GM12872 (cell line): ENCODE results near the gene DZIP3.

Experiments used
- TF ChIP-seq, protein P1 (sequence below): IDR thresholded peaks from 3 replicates; pipeline ENCODE4 v1.5.1; 2011; ENCODE audit warnings: low read depth, mild to moderate bottlenecking, low read length, moderate library complexity; ENCODE audit not compliant: insufficient read depth

The DZIP3 gene

DNA sequence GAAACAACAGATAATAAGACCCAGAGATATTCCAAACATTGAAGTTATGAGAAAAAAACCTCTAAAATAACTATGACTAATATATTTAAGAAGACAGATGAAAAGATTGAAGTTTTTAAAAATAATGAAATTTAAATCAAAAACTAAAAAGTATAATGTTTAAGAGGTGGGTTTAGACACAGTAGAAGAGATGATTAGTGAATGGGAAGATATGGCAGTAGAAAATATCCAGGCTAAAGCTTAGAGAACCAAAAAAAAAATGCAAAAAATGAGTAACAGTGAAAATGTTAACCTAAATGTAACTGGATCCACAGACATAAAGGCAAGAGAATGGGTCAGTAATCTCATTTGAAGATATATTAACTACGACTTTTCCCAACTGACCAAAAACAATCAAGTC lies 115.5 kb downstream of the DZIP3 start:
- TF ChIP-seq, protein P1, sequence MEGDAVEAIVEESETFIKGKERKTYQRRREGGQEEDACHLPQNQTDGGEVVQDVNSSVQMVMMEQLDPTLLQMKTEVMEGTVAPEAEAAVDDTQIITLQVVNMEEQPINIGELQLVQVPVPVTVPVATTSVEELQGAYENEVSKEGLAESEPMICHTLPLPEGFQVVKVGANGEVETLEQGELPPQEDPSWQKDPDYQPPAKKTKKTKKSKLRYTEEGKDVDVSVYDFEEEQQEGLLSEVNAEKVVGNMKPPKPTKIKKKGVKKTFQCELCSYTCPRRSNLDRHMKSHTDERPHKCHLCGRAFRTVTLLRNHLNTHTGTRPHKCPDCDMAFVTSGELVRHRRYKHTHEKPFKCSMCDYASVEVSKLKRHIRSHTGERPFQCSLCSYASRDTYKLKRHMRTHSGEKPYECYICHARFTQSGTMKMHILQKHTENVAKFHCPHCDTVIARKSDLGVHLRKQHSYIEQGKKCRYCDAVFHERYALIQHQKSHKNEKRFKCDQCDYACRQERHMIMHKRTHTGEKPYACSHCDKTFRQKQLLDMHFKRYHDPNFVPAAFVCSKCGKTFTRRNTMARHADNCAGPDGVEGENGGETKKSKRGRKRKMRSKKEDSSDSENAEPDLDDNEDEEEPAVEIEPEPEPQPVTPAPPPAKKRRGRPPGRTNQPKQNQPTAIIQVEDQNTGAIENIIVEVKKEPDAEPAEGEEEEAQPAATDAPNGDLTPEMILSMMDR = no peak

GRCh38 chr3:108713009-108713516 lies 123.5 kb downstream of the DZIP3 start:
- TF ChIP-seq, protein P1 = no peak

GRCh38 chr3:108713816-108714215 lies 124.3 kb downstream of the DZIP3 start:
- TF ChIP-seq, protein P1 = no peak

DNA sequence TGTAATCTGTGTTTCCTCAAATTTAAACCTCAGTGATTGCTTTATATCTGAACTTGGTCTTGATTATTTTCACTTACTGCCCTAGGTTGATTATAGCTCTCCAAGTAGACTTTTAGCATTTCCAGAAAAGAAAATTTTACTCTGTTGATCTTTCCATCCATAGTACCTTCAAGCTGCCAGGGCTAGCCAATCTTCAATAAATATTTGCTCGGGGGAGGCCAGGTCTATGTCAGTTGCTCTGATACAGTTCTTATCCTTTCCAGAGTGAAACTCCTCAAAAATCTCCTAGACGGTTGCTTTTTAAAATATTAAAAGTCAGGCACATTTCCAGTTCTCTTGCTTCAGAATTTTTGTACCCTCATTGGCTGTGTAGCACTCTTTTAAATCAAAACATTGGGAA lies 128.9 kb downstream of the DZIP3 start:
- TF ChIP-seq, protein P1 = no peak

GRCh38 chr3:108719178-108719806 lies 129.8 kb downstream of the DZIP3 start:
- TF ChIP-seq, protein P1 = no peak

- TF ChIP-seq, protein P1 = no peak
Measured at GRCh38 chr3:108722724-108723123, 133.2 kb downstream of the DZIP3 start.

GRCh38 chr3:108724101-108724500 lies 134.6 kb downstream of the DZIP3 start:
- TF ChIP-seq, protein P1 = no peak
